Measurements from ENCODE around the gene NKPD1. TPM values are rescaled to one million over a fixed set of nuclear protein-coding genes. Genes with fewer than 3 reads are reported as not detected.

The NKPD1 gene
- total and polyA plus RNA-seq, 10 of the 15 experiments (the other 5 are each of a cell fraction or from before 2014, with no cell fraction given) = 0.05 to 0.18 (median 0.06) TPM; not detected in 7

- peaks cover 13% of the 10 kb centered on the region for H3K4me1 ChIP-seq (ENCODE audit: control insufficient read depth, insufficient read depth, low read length)
- ATAC-seq = peak; percentile 36; the same call in 1 of the 3 replicates
- in situ Hi-C loops (cut with MboI) = no loop called here
- H3K4me2 ChIP-seq (ENCODE audit: control insufficient read depth, insufficient read depth) = peak overlapping the region; percentile 30; the same call in 1 of the 2 replicates
- ChIA-PET RAD21 (ENCODE audit: unreplicated experiment) (interaction anchor here (1.8 kb wide), 1 partner anchor 34 kb away, joined by 6 read pairs; no protein-coding TSS in a partner anchor), SMC1A (ENCODE audit: uncharacterized antibody, unreplicated experiment) (no interaction called here), CTCF (interaction anchor here (1.2 kb wide), 1 partner anchor 16 kb away, joined by 3 read pairs; no protein-coding TSS in a partner anchor), POLR2A (interaction anchor here (0.5 kb wide), 1 partner anchor 23 kb away, joined by 3 read pairs; no protein-coding TSS in a partner anchor)
- TF ChIP-seq CHD4 (IDR thresholded peaks at IDR 0.05) (no peak), GABPA (IDR thresholded peaks at IDR 0.05; ENCODE audit: low read depth) (no peak), MTA2 (IDR thresholded peaks at IDR 0.05; ENCODE audit: low read depth) (no peak), STAT3 (IDR thresholded peaks at IDR 0.05; ENCODE audit: low read depth, low read length) (no peak), MYB (IDR thresholded peaks at IDR 0.05; ENCODE audit: borderline replicate concordance, low read depth, low read length) (no peak), NR2C2 (IDR thresholded peaks at IDR 0.05; ENCODE audit: borderline replicate concordance, control insufficient read depth, insufficient read length, low read depth) (no peak), SIX5 (IDR thresholded peaks at IDR 0.05; ENCODE audit: low read depth, low read length, severe bottlenecking) (no peak), RCOR1 (conservative IDR thresholded peaks at IDR 0.05; ENCODE audit: low read depth, low read length) (no peak), MEF2B (IDR thresholded peaks at IDR 0.05; ENCODE audit: partially characterized antibody, poor library complexity, severe bottlenecking) (no peak)
- no peak overlapping the region for H3K27ac ChIP-seq (ENCODE audit: control insufficient read depth, insufficient read depth)
- BruUV-seq (replicated peaks) = no TSS peak
- H3K9ac ChIP-seq (ENCODE audit: control insufficient read depth, insufficient read depth, low read length) = no peak overlapping the region
- no peak for DNase-seq (ENCODE audit: low read depth, low spot score)
- no peak overlapping the region for H2AFZ ChIP-seq (ENCODE audit: control insufficient read depth, low read depth, low read length)
- no peak for FAIRE-seq
- H3K9me3 ChIP-seq (replicated peaks; ENCODE audit: control insufficient read depth, insufficient read depth, low read length) = no peaks in the 10 kb centered on the region
- no peaks in the 10 kb centered on the region for H4K20me1 ChIP-seq (ENCODE audit: control insufficient read depth, insufficient read depth)
- no peaks in the 10 kb centered on the region for H3K36me3 ChIP-seq (ENCODE audit: control insufficient read depth in 2 of 2, insufficient read depth in 2 of 2, low read length in 1 of 2)
- intact Hi-C loops (cut with micrococcal nuclease; ENCODE audit: unreplicated experiment) = no loop called here
- H3K79me2 ChIP-seq (ENCODE audit: control insufficient read depth, insufficient read depth, low read length) = no peaks in the 10 kb centered on the region; the same call in 1 of the 2 replicates
- no peak overlapping the region for H3K4me3 ChIP-seq
- H3K27me3 ChIP-seq (replicated peaks in 1 of 2; ENCODE audit: control insufficient read depth in 2 of 2, insufficient read depth in 2 of 2, low read length in 1 of 2) = no peaks in the 10 kb centered on the region
- 39% methylated on average over 7 of the region's 7 CpGs for WGBS (ENCODE audit: insufficient coverage, insufficient replicate concordance, low lambda C conversion rate, missing lambda C conversion rate)
Measured at GRCh38 chr19:45171211-45171623, 10.4 kb upstream of the NKPD1 start.
